ENCODE results near the gene PPARD. TPM values are rescaled to one million over a fixed set of nuclear protein-coding genes. Genes with fewer than 3 reads are reported as not detected.

Gene PPARD
- total RNA-seq, 1 donor from 2014 or later = 30.2 TPM

- no peak overlapping the region for H3K4me3 ChIP-seq
- H3K4me1 ChIP-seq = peaks cover 8% of the 10 kb centered on the region
- ATAC-seq (no peak), DNase-seq (no peak)
- H3K27me3 ChIP-seq (ENCODE audit: low read depth) = no peaks in the 10 kb centered on the region
- H3K36me3 ChIP-seq = peaks cover 38% of the 10 kb centered on the region
- intact Hi-C loops (cut with DNase I) = no loop called here
- no peaks in the 10 kb centered on the region for H3K9me3 ChIP-seq
- no peak for TF ChIP-seq CTCF (IDR thresholded peaks at IDR 0.05)
- no peak overlapping the region for H3K27ac ChIP-seq
Observed at GRCh38 chr6:35411066-35411465, 68.7 kb downstream of the PPARD start.

- TF ChIP-seq CTCF (IDR thresholded peaks at IDR 0.05) = no peak
- Histone ChIP-seq H3K27me3 (ENCODE audit: low read depth) (no peaks in the 10 kb centered on the region), H3K27ac (no peak overlapping the region), H3K36me3 (peaks cover 45% of the 10 kb centered on the region), H3K4me3 (no peak overlapping the region), H3K9me3 (no peaks in the 10 kb centered on the region), H3K4me1 (peaks cover 8% of the 10 kb centered on the region)
- no peak for ATAC-seq
- intact Hi-C loops (cut with DNase I) = no loop called here
- DNase-seq = no peak
Observed at GRCh38 chr6:35412102-35412501, 69.7 kb downstream of the PPARD start.

- TF ChIP-seq CTCF (IDR thresholded peaks at IDR 0.05) = no peak
- no peak overlapping the region for H3K27ac ChIP-seq
- peaks cover 58% of the 10 kb centered on the region for H3K36me3 ChIP-seq
- no peaks in the 10 kb centered on the region for H3K27me3 ChIP-seq (ENCODE audit: low read depth)
- intact Hi-C loops (cut with DNase I) = no loop called here
- no peak overlapping the region for H3K4me3 ChIP-seq
- peaks cover 17% of the 10 kb centered on the region for H3K4me1 ChIP-seq
- no peaks in the 10 kb centered on the region for H3K9me3 ChIP-seq
- DNase-seq (no peak), ATAC-seq (no peak)
Observed at GRCh38 chr6:35413911-35414310, 71.6 kb downstream of the PPARD start.

- ATAC-seq (peak; percentile 83 to 87), DNase-seq (peak; percentile 73)
- H3K9me3 ChIP-seq = no peaks in the 10 kb centered on the region
- peak; percentile 57 for TF ChIP-seq CTCF (IDR thresholded peaks at IDR 0.05)
- peaks cover 27% of the 10 kb centered on the region for H3K4me1 ChIP-seq
- H3K27ac ChIP-seq = no peak overlapping the region
- H3K4me3 ChIP-seq = no peak overlapping the region
- H3K36me3 ChIP-seq = peaks cover 61% of the 10 kb centered on the region
- intact Hi-C loops (cut with DNase I) = no loop called here
- H3K27me3 ChIP-seq (ENCODE audit: low read depth) = no peaks in the 10 kb centered on the region
Observed at GRCh38 chr6:35415065-35415891, 72.9 kb downstream of the PPARD start.

- no peak overlapping the region for H3K4me3 ChIP-seq
- H3K36me3 ChIP-seq = peaks cover 58% of the 10 kb centered on the region
- DNase-seq = no peak
- no peak for ATAC-seq
- H3K27ac ChIP-seq = no peak overlapping the region
- peaks cover 27% of the 10 kb centered on the region for H3K4me1 ChIP-seq
- intact Hi-C loops (cut with DNase I) = no loop called here
- no peaks in the 10 kb centered on the region for H3K27me3 ChIP-seq (ENCODE audit: low read depth)
- no peaks in the 10 kb centered on the region for H3K9me3 ChIP-seq
- TF ChIP-seq CTCF (IDR thresholded peaks at IDR 0.05) = no peak
Observed at GRCh38 chr6:35417979-35418661, 75.8 kb downstream of the PPARD start.

Measured in lower lobe of right lung (tissue), 2 donors.